Measurements from ENCODE around the gene NUTM2G.
"Not testable (repeated sequence)": the region's sequence is repeated elsewhere in the genome, so short reads cannot be mapped to it uniquely, and the experiment has no call there.

NUTM2G gene

DNA sequence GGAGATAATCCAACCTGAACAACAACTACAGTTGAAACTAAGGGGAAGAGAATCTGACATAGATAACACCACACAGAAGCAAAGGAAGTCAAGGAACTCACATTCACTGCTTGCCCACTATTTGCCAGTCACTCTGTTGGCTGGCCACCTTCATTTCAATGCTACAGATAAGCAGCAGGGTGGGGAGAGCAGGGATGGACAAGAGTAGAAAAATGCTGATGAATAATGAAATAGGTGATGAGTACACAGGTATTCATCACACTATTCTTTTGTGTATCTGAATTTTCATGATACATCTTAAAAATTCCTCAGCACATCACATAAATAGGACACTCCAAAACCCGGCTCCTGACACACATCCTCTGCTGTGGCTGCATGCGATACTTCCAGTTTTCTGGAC lies 21.9 kb downstream of the NUTM2G start:
- not testable (repeated sequence) for DNase-seq

GRCh38 chr9:96967591-96967990 lies 38.9 kb downstream of the NUTM2G start:
- not testable (repeated sequence) for DNase-seq

GRCh38 chr9:96972552-96972951 lies 43.9 kb downstream of the NUTM2G start:
- not testable (repeated sequence) for DNase-seq

GRCh38 chr9:96974037-96974436 lies 45.4 kb downstream of the NUTM2G start:
- DNase-seq = not testable (repeated sequence)

DNA sequence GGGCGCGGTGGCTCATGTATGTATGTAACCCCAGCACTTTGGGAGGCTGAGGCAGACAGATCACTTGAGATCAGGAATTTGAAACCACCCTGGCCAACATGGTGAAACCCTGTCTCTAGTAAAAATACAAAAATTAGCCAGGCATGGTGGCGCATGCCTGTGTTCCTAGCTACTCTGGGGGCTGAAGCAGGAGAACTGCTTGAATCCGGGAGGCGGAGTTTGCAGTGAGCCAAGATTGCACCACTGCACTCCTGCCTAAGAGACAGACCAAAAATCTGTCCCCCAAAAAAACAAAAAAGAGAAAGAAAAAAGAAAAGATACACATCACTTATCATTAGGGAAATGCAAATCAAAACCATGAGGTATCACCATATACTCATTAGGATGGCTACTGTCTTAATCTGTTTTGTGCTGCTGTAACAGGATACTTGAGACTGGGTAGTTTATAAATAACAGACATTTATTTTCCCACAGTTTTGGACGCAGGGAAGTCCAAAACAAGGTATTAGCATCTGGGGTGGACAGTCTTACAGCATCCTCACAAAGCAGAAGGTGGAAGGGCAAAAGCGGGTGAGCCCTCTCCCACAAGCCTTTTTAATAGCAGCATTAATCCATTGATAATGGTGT lies 55.0 kb downstream of the NUTM2G start:
- not testable (repeated sequence) for DNase-seq

DNA sequence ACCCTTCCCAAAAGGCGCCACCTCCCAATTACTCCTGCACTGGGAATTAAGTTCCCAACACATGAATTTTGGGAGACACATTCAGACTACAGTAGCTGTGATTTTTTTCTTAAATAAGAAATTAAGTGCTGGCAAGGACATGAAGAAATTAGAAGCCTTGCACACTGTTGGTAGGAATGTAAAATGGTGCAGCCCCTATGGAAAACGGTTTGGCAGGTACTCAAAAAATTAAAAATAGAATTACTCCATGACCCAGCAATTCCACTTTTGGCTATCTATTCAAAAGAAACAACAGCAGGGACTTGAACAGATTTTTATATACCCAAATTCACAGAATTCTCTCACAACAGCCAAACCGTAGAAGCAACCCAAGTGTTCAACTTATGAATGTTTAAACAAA lies 55.5 kb downstream of the NUTM2G start:
- DNase-seq = not testable (repeated sequence)

- DNase-seq = not testable (repeated sequence)
These were observed 56.2 kb downstream of the NUTM2G start for GRCh38 chr9:96984887-96985286.
